ENCODE results near the gene RAB4A. TPM values are rescaled to one million over a fixed set of nuclear protein-coding genes. Genes with fewer than 3 reads are reported as not detected.

RAB4A gene
- total and polyA plus RNA-seq, 2 of the 13 experiments (the other 11 are each of a cell fraction or from before 2014, with no cell fraction given): 56.0 to 80.1 TPM

DNA sequence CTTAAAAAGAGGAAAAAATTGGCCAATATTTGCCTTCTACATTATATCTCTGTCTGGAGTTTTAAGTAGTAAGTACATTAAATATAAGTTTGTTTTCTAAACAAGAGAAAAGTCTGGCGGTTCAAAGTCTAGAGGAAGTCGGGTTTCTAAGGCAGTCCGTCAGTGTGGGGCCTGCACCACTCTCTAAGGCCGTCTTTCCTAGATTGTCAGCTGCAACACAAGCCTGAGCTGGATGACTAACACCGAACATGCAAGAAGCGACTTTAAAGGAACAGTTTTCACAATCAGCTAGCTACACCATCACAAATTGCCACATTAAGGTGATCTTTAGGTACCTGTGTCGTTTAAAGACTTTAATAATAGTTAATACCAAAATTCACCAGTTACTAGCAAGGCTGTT lies 52.3 kb downstream of the RAB4A start:
- no peak for DNase-seq (ENCODE audit: low spot score)
- WGBS (ENCODE audit: low lambda C conversion rate): 65% methylated on average over 7 of the region's 7 CpGs
- in situ Hi-C loops (cut with HindIII; ENCODE audit: extremely low pct_ligation_motif_present, low pct_unique_long_range_greater_than_20kb): no loop called here

DNA sequence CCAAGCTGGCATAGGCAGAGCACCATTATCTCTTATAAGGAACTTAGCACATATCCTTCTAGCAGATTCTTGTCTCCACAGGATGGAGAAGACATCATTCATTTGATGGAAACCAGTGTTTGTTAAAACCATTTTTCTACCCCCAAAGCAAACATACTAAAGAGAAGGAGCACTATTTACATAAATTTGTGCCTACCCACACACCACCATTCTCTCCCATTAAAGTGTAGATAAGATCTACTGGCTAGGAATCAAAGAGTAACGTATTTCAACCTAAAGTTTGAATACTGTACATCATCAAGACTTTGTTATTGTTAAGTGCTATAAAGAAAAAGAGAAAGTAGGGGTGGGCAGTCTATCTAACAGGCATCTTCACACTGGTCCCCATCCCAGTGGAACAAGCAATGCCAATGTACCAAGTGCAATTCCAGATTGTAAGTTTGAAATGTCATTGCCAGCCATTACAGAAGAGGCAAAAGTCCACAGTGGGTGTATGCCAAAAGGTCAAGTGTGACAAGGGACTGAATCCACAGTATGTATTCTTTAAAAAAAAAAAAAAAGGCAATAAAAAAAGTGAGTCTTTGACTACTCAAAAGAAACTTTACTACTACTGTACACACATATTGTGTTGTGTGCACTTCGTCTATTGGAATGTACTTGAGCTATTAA lies 53.1 kb downstream of the RAB4A start:
- Histone ChIP-seq H3K4me1 (ENCODE audit: insufficient read depth, low read length) (peaks cover 19% of the 10 kb centered on the region), H3K9me3 (ENCODE audit: low read length) (no peaks in the 10 kb centered on the region), H3K27ac (ENCODE audit: extremely low read length, insufficient read depth, low read length) (no peak overlapping the region), H3K4me3 (replicated peaks in 1 of 3; ENCODE audit: insufficient read depth in 1 of 3, low read depth in 2 of 3, low read length in 3 of 3) (no peak overlapping the region), H2AFZ (ENCODE audit: low read length) (no peak overlapping the region), H4K20me1 (ENCODE audit: insufficient read depth, low read length) (no peaks in the 10 kb centered on the region), H3K4me2 (ENCODE audit: low read depth, low read length) (no peak overlapping the region), H3K9ac (ENCODE audit: insufficient read depth, low read depth, low read length) (no peak overlapping the region), H3K79me2 (ENCODE audit: insufficient read depth, low read length) (no peaks in the 10 kb centered on the region), H3K27me3 (ENCODE audit: control insufficient read depth in 1 of 2, insufficient read depth in 2 of 2, low read length in 2 of 2) (no peaks in the 10 kb centered on the region), H3K36me3 (replicated peaks in 1 of 2; ENCODE audit: control insufficient read depth in 1 of 2, insufficient read depth in 2 of 2, low read length in 2 of 2) (peaks cover 2 to 63% of the 10 kb centered on the region in 2 experiments; a peak in 4 of 5 replicates)
- DNase-seq (ENCODE audit: low spot score): no peak
- in situ Hi-C loops (cut with HindIII; ENCODE audit: extremely low pct_ligation_motif_present, low pct_unique_long_range_greater_than_20kb) (no loop called here), intact Hi-C loops (cut with micrococcal nuclease; ENCODE audit: unreplicated experiment) (no loop called here)
- WGBS (ENCODE audit: low lambda C conversion rate): 89% methylated on average over 2 of the region's 2 CpGs
- ATAC-seq: no peak
- ChIA-PET POLR2A (no interaction called here), CTCF (ENCODE audit: low intra/inter-chr PET ratio, low total read pairs) (no interaction called here)
- no TSS peak for BruUV-seq (replicated peaks)
- FAIRE-seq: no peak
- TF ChIP-seq, protein P1, sequence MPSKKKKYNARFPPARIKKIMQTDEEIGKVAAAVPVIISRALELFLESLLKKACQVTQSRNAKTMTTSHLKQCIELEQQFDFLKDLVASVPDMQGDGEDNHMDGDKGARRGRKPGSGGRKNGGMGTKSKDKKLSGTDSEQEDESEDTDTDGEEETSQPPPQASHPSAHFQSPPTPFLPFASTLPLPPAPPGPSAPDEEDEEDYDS (CRISPR knock-in tag; IDR thresholded peaks at IDR 0.05): no peak
- TF ChIP-seq ZNF24 (IDR thresholded peaks at IDR 0.05) (no peak), KDM5B (CRISPR knock-in tag; IDR thresholded peaks at IDR 0.05; ENCODE audit: borderline replicate concordance) (no peak), ZNF788 (CRISPR knock-in tag; IDR thresholded peaks at IDR 0.05; ENCODE audit: borderline replicate concordance) (no peak)
- TF ChIP-seq, protein P2, sequence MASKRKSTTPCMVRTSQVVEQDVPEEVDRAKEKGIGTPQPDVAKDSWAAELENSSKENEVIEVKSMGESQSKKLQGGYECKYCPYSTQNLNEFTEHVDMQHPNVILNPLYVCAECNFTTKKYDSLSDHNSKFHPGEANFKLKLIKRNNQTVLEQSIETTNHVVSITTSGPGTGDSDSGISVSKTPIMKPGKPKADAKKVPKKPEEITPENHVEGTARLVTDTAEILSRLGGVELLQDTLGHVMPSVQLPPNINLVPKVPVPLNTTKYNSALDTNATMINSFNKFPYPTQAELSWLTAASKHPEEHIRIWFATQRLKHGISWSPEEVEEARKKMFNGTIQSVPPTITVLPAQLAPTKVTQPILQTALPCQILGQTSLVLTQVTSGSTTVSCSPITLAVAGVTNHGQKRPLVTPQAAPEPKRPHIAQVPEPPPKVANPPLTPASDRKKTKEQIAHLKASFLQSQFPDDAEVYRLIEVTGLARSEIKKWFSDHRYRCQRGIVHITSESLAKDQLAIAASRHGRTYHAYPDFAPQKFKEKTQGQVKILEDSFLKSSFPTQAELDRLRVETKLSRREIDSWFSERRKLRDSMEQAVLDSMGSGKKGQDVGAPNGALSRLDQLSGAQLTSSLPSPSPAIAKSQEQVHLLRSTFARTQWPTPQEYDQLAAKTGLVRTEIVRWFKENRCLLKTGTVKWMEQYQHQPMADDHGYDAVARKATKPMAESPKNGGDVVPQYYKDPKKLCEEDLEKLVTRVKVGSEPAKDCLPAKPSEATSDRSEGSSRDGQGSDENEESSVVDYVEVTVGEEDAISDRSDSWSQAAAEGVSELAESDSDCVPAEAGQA (IDR thresholded peaks at IDR 0.05; ENCODE audit: low read depth): no peak
- TF ChIP-seq, protein P2 (CRISPR knock-in tag; IDR thresholded peaks at IDR 0.05; ENCODE audit: borderline replicate concordance): no peak

More for the DNA sequence above, 52.3 kb downstream of the RAB4A start:
- peaks cover 2 to 56% of the 10 kb centered on the region in 2 experiments; a peak in 4 of 5 replicates for H3K36me3 ChIP-seq (replicated peaks in 1 of 2; ENCODE audit: control insufficient read depth in 1 of 2, insufficient read depth in 2 of 2, low read length in 2 of 2)
- POLR2A ChIA-PET: no interaction called here
- no peaks in the 10 kb centered on the region for H3K9me3 ChIP-seq (ENCODE audit: low read length)
- H3K27me3 ChIP-seq (ENCODE audit: control insufficient read depth in 1 of 2, insufficient read depth in 2 of 2, low read length in 2 of 2): no peaks in the 10 kb centered on the region
- no peak overlapping the region for H2AFZ ChIP-seq (ENCODE audit: low read length)
- TF ChIP-seq TAF1 (CRISPR knock-in tag; IDR thresholded peaks at IDR 0.05) (no peak), NFRKB (IDR thresholded peaks at IDR 0.05) (no peak), FOSL2 (CRISPR knock-in tag; IDR thresholded peaks at IDR 0.05) (peak; percentile 35; the same call in 1 of the 2 replicates), BCL6 (CRISPR knock-in tag; IDR thresholded peaks at IDR 0.05) (0 out of 2 replicates have a peak, but pooled peaks have one; percentile 15)
- TF ChIP-seq, protein P3, sequence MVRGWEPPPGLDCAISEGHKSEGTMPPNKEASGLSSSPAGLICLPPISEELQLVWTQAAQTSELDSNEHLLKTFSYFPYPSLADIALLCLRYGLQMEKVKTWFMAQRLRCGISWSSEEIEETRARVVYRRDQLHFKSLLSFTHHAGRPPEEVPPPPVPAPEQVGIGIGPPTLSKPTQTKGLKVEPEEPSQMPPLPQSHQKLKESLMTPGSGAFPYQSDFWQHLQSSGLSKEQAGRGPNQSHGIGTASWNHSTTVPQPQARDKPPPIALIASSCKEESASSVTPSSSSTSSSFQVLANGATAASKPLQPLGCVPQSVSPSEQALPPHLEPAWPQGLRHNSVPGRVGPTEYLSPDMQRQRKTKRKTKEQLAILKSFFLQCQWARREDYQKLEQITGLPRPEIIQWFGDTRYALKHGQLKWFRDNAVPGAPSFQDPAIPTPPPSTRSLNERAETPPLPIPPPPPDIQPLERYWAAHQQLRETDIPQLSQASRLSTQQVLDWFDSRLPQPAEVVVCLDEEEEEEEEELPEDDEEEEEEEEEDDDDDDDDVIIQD (CRISPR knock-in tag; IDR thresholded peaks at IDR 0.05; ENCODE audit: low read depth): peak; percentile 51; the same call in 1 of the 2 replicates
- no peak overlapping the region for H3K4me3 ChIP-seq (replicated peaks in 1 of 3; ENCODE audit: insufficient read depth in 1 of 3, low read depth in 2 of 3, low read length in 3 of 3)
- H3K27ac ChIP-seq (ENCODE audit: extremely low read length, insufficient read depth, low read length): peak overlapping the region; percentile 27
- no TSS peak for BruUV-seq (replicated peaks)
- CTCF ChIA-PET (ENCODE audit: low intra/inter-chr PET ratio, low total read pairs): no interaction called here
- no peaks in the 10 kb centered on the region for H3K79me2 ChIP-seq (ENCODE audit: insufficient read depth, low read length)
- intact Hi-C loops (cut with micrococcal nuclease; ENCODE audit: unreplicated experiment): no loop called here
- H3K4me1 ChIP-seq (ENCODE audit: insufficient read depth, low read length): peaks cover 19% of the 10 kb centered on the region
- ATAC-seq (peak; percentile 74), FAIRE-seq (no peak)
- no peak overlapping the region for H3K9ac ChIP-seq (ENCODE audit: insufficient read depth, low read depth, low read length)
- no peak overlapping the region for H3K4me2 ChIP-seq (ENCODE audit: low read depth, low read length)
- H4K20me1 ChIP-seq (ENCODE audit: insufficient read depth, low read length): no peaks in the 10 kb centered on the region

Data from HepG2 (cell line).